ENCODE data around the gene TAS1R2. TPM values are rescaled to one million over a fixed set of nuclear protein-coding genes. Genes with fewer than 3 reads are reported as not detected.

Gene TAS1R2
- total RNA-seq, 2 donors from 2014 or later = not detected

GRCh38 chr1:18817795-18818435, 41.5 kb downstream of the TAS1R2 start:
- Mint-ChIP-seq H3K4me1 (ENCODE audit: low read depth in 2 of 2) (peaks cover 22 to 28% of the 10 kb centered on the region in 2 donors), H3K9me3 (no peaks in the 10 kb centered on the region), H3K36me3 (no peaks in the 10 kb centered on the region), H3K27me3 (peaks cover 24 to 26% of the 10 kb centered on the region in 2 donors), H3K27ac (no peak overlapping the region), H3K4me3 (no peak overlapping the region)
- DNase-seq (ENCODE audit: low spot score) (peak; percentile 40), ATAC-seq (no peak)

GRCh38 chr1:18817316-18817715, 42.1 kb downstream of the TAS1R2 start:
- no peaks in the 10 kb centered on the region for H3K36me3 Mint-ChIP-seq
- H3K4me3 Mint-ChIP-seq = peak overlapping the region; percentile 3
- H3K4me1 Mint-ChIP-seq (ENCODE audit: low read depth in 2 of 2) = peaks cover 22 to 28% of the 10 kb centered on the region in 2 donors
- ATAC-seq = no peak
- H3K27ac Mint-ChIP-seq = no peak overlapping the region
- H3K9me3 Mint-ChIP-seq = no peaks in the 10 kb centered on the region
- no peak for DNase-seq (ENCODE audit: low spot score)
- H3K27me3 Mint-ChIP-seq = peaks cover 29 to 31% of the 10 kb centered on the region in 2 donors

- ATAC-seq = peak; percentile 66 to 77
- Mint-ChIP-seq H3K36me3 (no peaks in the 10 kb centered on the region), H3K9me3 (no peaks in the 10 kb centered on the region), H3K4me3 (peak overlapping the region; percentile 3), H3K27ac (no peak overlapping the region), H3K27me3 (peaks cover 34% of the 10 kb centered on the region in 2 donors), H3K4me1 (ENCODE audit: low read depth in 2 of 2) (peaks cover 22 to 28% of the 10 kb centered on the region in 2 donors)
- no peak for DNase-seq (ENCODE audit: low spot score)
Measured at GRCh38 chr1:18816808-18817207, 42.7 kb downstream of the TAS1R2 start.

GRCh38 chr1:18814874-18815531, 44.5 kb downstream of the TAS1R2 start:
- Mint-ChIP-seq H3K36me3 (no peaks in the 10 kb centered on the region), H3K27me3 (peaks cover 26 to 37% of the 10 kb centered on the region in 2 donors), H3K4me3 (no peak overlapping the region), H3K9me3 (no peaks in the 10 kb centered on the region), H3K4me1 (ENCODE audit: low read depth in 2 of 2) (peaks cover 16 to 21% of the 10 kb centered on the region in 2 donors), H3K27ac (no peak overlapping the region)
- ATAC-seq (no peak), DNase-seq (ENCODE audit: low spot score) (peak; percentile 22)

GRCh38 chr1:18814425-18814824, 45.0 kb downstream of the TAS1R2 start:
- no peak overlapping the region for H3K27ac Mint-ChIP-seq
- ATAC-seq = no peak
- no peaks in the 10 kb centered on the region for H3K9me3 Mint-ChIP-seq
- H3K4me1 Mint-ChIP-seq (ENCODE audit: low read depth in 2 of 2) = peaks cover 16 to 21% of the 10 kb centered on the region in 2 donors
- H3K27me3 Mint-ChIP-seq = peaks cover 20 to 36% of the 10 kb centered on the region in 2 donors
- H3K36me3 Mint-ChIP-seq = no peaks in the 10 kb centered on the region
- DNase-seq (ENCODE audit: low spot score) = peak; percentile 28
- H3K4me3 Mint-ChIP-seq = no peak overlapping the region

- Mint-ChIP-seq H3K9me3 (no peaks in the 10 kb centered on the region), H3K4me3 (no peak overlapping the region), H3K4me1 (ENCODE audit: low read depth in 2 of 2) (peaks cover 14 to 15% of the 10 kb centered on the region in 2 donors), H3K27me3 (peaks cover 16 to 31% of the 10 kb centered on the region in 2 donors), H3K27ac (no peak overlapping the region), H3K36me3 (no peaks in the 10 kb centered on the region)
- ATAC-seq (no peak), DNase-seq (ENCODE audit: low spot score) (no peak)
Measured at GRCh38 chr1:18812453-18812939, 47.0 kb downstream of the TAS1R2 start.

- H3K27ac Mint-ChIP-seq = no peak overlapping the region
- no peak for DNase-seq (ENCODE audit: low spot score)
- peaks cover 8 to 9% of the 10 kb centered on the region in 2 donors for H3K4me1 Mint-ChIP-seq (ENCODE audit: low read depth in 2 of 2)
- no peaks in the 10 kb centered on the region for H3K9me3 Mint-ChIP-seq
- no peaks in the 10 kb centered on the region for H3K36me3 Mint-ChIP-seq
- ATAC-seq = no peak
- H3K27me3 Mint-ChIP-seq = peaks cover 16 to 28% of the 10 kb centered on the region in 2 donors
- no peak overlapping the region for H3K4me3 Mint-ChIP-seq
Measured at GRCh38 chr1:18811733-18812452, 47.6 kb downstream of the TAS1R2 start.

GRCh38 chr1:18809953-18810899, 49.2 kb downstream of the TAS1R2 start:
- no peaks in the 10 kb centered on the region for H3K36me3 Mint-ChIP-seq
- no peak overlapping the region for H3K27ac Mint-ChIP-seq
- H3K4me3 Mint-ChIP-seq = no peak overlapping the region
- H3K9me3 Mint-ChIP-seq = no peaks in the 10 kb centered on the region
- DNase-seq (ENCODE audit: low spot score) (no peak), ATAC-seq (no peak)
- H3K4me1 Mint-ChIP-seq (ENCODE audit: low read depth in 2 of 2) = no peaks in the 10 kb centered on the region
- H3K27me3 Mint-ChIP-seq = peaks cover 16 to 28% of the 10 kb centered on the region in 2 donors

GRCh38 chr1:18808550-18808949, 50.9 kb downstream of the TAS1R2 start:
- H3K36me3 Mint-ChIP-seq = no peaks in the 10 kb centered on the region
- no peaks in the 10 kb centered on the region for H3K9me3 Mint-ChIP-seq
- H3K27me3 Mint-ChIP-seq = peaks cover 16 to 32% of the 10 kb centered on the region in 2 donors
- ATAC-seq (no peak), DNase-seq (ENCODE audit: low spot score) (no peak)
- no peak overlapping the region for H3K27ac Mint-ChIP-seq
- no peaks in the 10 kb centered on the region for H3K4me1 Mint-ChIP-seq (ENCODE audit: low read depth in 2 of 2)
- H3K4me3 Mint-ChIP-seq = no peak overlapping the region

GRCh38 chr1:18807334-18808063, 52.0 kb downstream of the TAS1R2 start:
- ATAC-seq = no peak
- peaks cover 13 to 27% of the 10 kb centered on the region in 2 donors for H3K27me3 Mint-ChIP-seq

GRCh38 chr1:18805925-18806849, 53.3 kb downstream of the TAS1R2 start:
- no peaks in the 10 kb centered on the region for H3K36me3 Mint-ChIP-seq
- no peaks in the 10 kb centered on the region for H3K9me3 Mint-ChIP-seq
- H3K4me1 Mint-ChIP-seq (ENCODE audit: low read depth in 2 of 2) = no peaks in the 10 kb centered on the region
- H3K27me3 Mint-ChIP-seq = peaks cover 0 to 16% of the 10 kb centered on the region in 2 donors
- no peak overlapping the region for H3K4me3 Mint-ChIP-seq
- DNase-seq (ENCODE audit: low spot score) (no peak), ATAC-seq (no peak)
- H3K27ac Mint-ChIP-seq = no peak overlapping the region

More at GRCh38 chr1:18807334-18808063, 52.0 kb downstream of the TAS1R2 start:
- no peak overlapping the region for H3K4me3 Mint-ChIP-seq
- no peak overlapping the region for H3K27ac Mint-ChIP-seq
- H3K36me3 Mint-ChIP-seq = no peaks in the 10 kb centered on the region
- H3K4me1 Mint-ChIP-seq (ENCODE audit: low read depth in 2 of 2) = no peaks in the 10 kb centered on the region
- no peak for DNase-seq (ENCODE audit: low spot score)
- no peaks in the 10 kb centered on the region for H3K9me3 Mint-ChIP-seq

Data from natural killer cell treated with Interleukin-12 subunit alpha and Interleukin-12 subunit beta and Interleukin-15 and Interleukin-18, amount 100 ng/mL, for 72 hours (primary cell).